Measurements from ENCODE around the gene TPM1. TPM values are rescaled to one million over a fixed set of nuclear protein-coding genes. Genes with fewer than 3 reads are reported as not detected.
A peak's percentile ranks its signal among the peaks of the same experiment; 100 is the strongest.

TPM1 gene
- total and polyA plus RNA-seq, 9 of the 15 experiments (the other 6 are each of a cell fraction or from before 2014, with no cell fraction given): 8.1 to 53.9 (median 43.1) TPM

DNA sequence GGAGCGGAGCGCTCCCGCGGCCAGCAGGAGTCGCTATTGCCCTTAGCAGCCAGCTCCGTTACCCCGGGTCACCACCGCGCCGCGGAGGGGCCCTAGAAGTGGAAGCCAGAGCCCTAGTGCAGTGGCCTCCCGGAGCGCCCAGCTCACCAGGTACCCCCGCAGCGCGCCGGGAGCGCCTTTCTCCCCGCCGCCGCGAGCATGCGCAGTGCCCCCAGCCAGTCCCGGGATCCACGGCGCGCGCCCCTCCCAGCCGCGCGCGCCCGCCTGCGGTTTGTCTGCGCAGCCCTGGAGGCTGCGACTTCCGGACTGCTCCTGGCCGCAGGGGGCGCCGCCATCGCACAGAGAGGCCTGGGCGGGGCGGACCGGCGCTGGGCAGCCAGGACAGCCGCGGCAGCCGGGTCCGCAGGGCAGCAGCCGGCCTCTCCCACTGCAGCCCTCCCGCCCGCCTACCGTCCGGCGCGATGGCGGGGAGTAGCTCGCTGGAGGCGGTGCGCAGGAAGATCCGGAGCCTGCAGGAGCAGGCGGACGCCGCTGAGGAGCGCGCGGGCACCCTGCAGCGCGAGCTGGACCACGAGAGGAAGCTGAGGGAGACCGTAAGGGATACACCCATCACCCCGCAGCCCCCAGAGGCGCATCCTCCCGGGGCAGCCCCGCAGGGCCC lies 5.7 kb downstream of the TPM1 start (continued):
- TF ChIP-seq ZBTB7A (IDR thresholded peaks at IDR 0.05; ENCODE audit: borderline replicate concordance, control insufficient read depth, low read depth, low read length) (peak; percentile 47; the same call in 1 of the 2 replicates), ETV5 (CRISPR knock-in tag; IDR thresholded peaks at IDR 0.05; ENCODE audit: low read depth) (peak; percentile 96), JUN (IDR thresholded peaks at IDR 0.05; ENCODE audit: borderline replicate concordance, low read depth, low read length) (peak; percentile 5; the same call in 1 of the 2 replicates), JUN (CRISPR knock-in tag; IDR thresholded peaks at IDR 0.05; ENCODE audit: borderline replicate concordance) (no peak), NFIC (IDR thresholded peaks at IDR 0.05) (peak; percentile 25; the same call in 1 of the 2 replicates), MTF1 (CRISPR knock-in tag; IDR thresholded peaks at IDR 0.05; ENCODE audit: borderline replicate concordance) (no peak), JUND (IDR thresholded peaks at IDR 0.05; ENCODE audit: borderline replicate concordance, low read depth, low read length) (no peak; the same call in 1 of the 2 replicates), JUND (tag; IDR thresholded peaks at IDR 0.05; ENCODE audit: borderline replicate concordance, low read depth, low read length) (peak; percentile 49; the same call in 1 of the 3 replicates), CBX5 (IDR thresholded peaks at IDR 0.05; ENCODE audit: borderline replicate concordance, low read depth) (no peak), KDM5B (IDR thresholded peaks at IDR 0.05; ENCODE audit: insufficient replicate concordance, low read depth, low read length) (no peak), MEF2A (IDR thresholded peaks at IDR 0.05; ENCODE audit: control insufficient read depth, low read depth, low read length) (no peak), MEIS2 (IDR thresholded peaks at IDR 0.05; ENCODE audit: partially characterized antibody) (peak; percentile 83), NR2C2 (CRISPR knock-in tag; IDR thresholded peaks at IDR 0.05) (no peak; the same call in 1 of the 2 replicates), NR2C2 (tag; IDR thresholded peaks at IDR 0.05) (peak; percentile 78), ZNF766 (CRISPR knock-in tag; conservative IDR thresholded peaks at IDR 0.05) (peak; percentile 74; the same call in 1 of the 2 replicates)
- TF ChIP-seq, protein P1, sequence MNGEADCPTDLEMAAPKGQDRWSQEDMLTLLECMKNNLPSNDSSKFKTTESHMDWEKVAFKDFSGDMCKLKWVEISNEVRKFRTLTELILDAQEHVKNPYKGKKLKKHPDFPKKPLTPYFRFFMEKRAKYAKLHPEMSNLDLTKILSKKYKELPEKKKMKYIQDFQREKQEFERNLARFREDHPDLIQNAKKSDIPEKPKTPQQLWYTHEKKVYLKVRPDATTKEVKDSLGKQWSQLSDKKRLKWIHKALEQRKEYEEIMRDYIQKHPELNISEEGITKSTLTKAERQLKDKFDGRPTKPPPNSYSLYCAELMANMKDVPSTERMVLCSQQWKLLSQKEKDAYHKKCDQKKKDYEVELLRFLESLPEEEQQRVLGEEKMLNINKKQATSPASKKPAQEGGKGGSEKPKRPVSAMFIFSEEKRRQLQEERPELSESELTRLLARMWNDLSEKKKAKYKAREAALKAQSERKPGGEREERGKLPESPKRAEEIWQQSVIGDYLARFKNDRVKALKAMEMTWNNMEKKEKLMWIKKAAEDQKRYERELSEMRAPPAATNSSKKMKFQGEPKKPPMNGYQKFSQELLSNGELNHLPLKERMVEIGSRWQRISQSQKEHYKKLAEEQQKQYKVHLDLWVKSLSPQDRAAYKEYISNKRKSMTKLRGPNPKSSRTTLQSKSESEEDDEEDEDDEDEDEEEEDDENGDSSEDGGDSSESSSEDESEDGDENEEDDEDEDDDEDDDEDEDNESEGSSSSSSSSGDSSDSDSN (IDR thresholded peaks at IDR 0.05; ENCODE audit: borderline replicate concordance in 1 of 2, low read depth in 2 of 2, low read length in 2 of 2): peak; percentile 57 to 88; a peak in 3 of 4 replicates
